Hematopoietic multipotent progenitor cell treated with erythropoietin and hydrocortisone succinate and interleukin-3 and kit ligand, for 17 days (in vitro differentiated cells): ENCODE measurements around the gene FAM237B.

Experiments used
- DNase-seq: peaks from one replicate; pipeline ENCODE4 v3.0.0-alpha.2; 2015; ENCODE audit warnings: low spot score

Gene FAM237B

GRCh38 chr7:90290244-90291113 lies 30.6 kb downstream of the FAM237B start:
- DNase-seq, result no peak

- no peak for DNase-seq
These were observed 33.0 kb downstream of the FAM237B start for GRCh38 chr7:90288154-90288553.

- DNase-seq, result no peak
These were observed 44.9 kb downstream of the FAM237B start for GRCh38 chr7:90276033-90276728.

- no peak for DNase-seq
These were observed 46.9 kb downstream of the FAM237B start for GRCh38 chr7:90274161-90274560.

- DNase-seq, result no peak
These were observed 48.9 kb downstream of the FAM237B start for GRCh38 chr7:90272242-90272641.

- DNase-seq, result no peak
These were observed 49.4 kb downstream of the FAM237B start for GRCh38 chr7:90271753-90272152.

- DNase-seq, result no peak
These were observed 50.5 kb downstream of the FAM237B start for GRCh38 chr7:90270431-90271178.

- DNase-seq, result no peak
These were observed 51.9 kb downstream of the FAM237B start for GRCh38 chr7:90269163-90269562.

GRCh38 chr7:90267263-90267858 lies 53.7 kb downstream of the FAM237B start:
- DNase-seq, result no peak

GRCh38 chr7:90266808-90267207 lies 54.3 kb downstream of the FAM237B start:
- no peak for DNase-seq
